ENCODE data around the gene ROBO4. TPM values are rescaled to one million over a fixed set of nuclear protein-coding genes. Genes with fewer than 3 reads are reported as not detected.

The ROBO4 gene
- total RNA-seq, 2 donors from 2014 or later = 18.9 to 43.3 TPM

- DNase-seq = no peak
- intact Hi-C loops (cut with DNase I) = loop anchor here in 1 of 2 donors (5.0 kb wide), 1 partner anchor 74 kb away; the partner anchor contains the start of gene CCDC15
- ATAC-seq = no peak
These were observed 19.5 kb downstream of the ROBO4 start for GRCh38 chr11:124877910-124878758.

- intact Hi-C loops (cut with DNase I) = loop anchor here in 1 of 2 donors (5.0 kb wide), 1 partner anchor 75 kb away; the partner anchor contains the start of gene CCDC15
- DNase-seq (no peak), ATAC-seq (no peak)
These were observed 20.1 kb downstream of the ROBO4 start for GRCh38 chr11:124877631-124877909.

- intact Hi-C loops (cut with DNase I) = loop anchor here in 1 of 2 donors (5.0 kb wide), 1 partner anchor 75 kb away; the partner anchor contains the start of gene CCDC15
- no peak for ATAC-seq
- no peak for DNase-seq
These were observed 20.6 kb downstream of the ROBO4 start for GRCh38 chr11:124876818-124877630.

- intact Hi-C loops (cut with DNase I) = loop anchor here in 1 of 2 donors (5.0 kb wide), 1 partner anchor 76 kb away; the partner anchor contains the start of gene CCDC15
- DNase-seq = peak; percentile 93
- peak; percentile 93 to 94 for ATAC-seq
These were observed 21.5 kb downstream of the ROBO4 start for GRCh38 chr11:124875943-124876817.

- intact Hi-C loops (cut with DNase I) = loop anchor here in 1 of 2 donors (5.0 kb wide), 1 partner anchor 77 kb away; the partner anchor contains the start of gene CCDC15
- DNase-seq (no peak), ATAC-seq (no peak)
These were observed 22.3 kb downstream of the ROBO4 start for GRCh38 chr11:124875401-124875800.

- intact Hi-C loops (cut with DNase I) = loop anchor here in 1 of 2 donors (5.0 kb wide), 1 partner anchor 78 kb away; the partner anchor contains the start of gene CCDC15
- no peak for ATAC-seq
- DNase-seq = no peak
These were observed 23.0 kb downstream of the ROBO4 start for GRCh38 chr11:124874571-124875255.

- DNase-seq (no peak), ATAC-seq (no peak)
- intact Hi-C loops (cut with DNase I) = no loop called here
These were observed 23.7 kb downstream of the ROBO4 start for GRCh38 chr11:124873951-124874350.

GRCh38 chr11:124872741-124873140 lies 24.9 kb downstream of the ROBO4 start:
- ATAC-seq = no peak
- intact Hi-C loops (cut with DNase I) = no loop called here
- no peak for DNase-seq

GRCh38 chr11:124872280-124872679 lies 25.4 kb downstream of the ROBO4 start:
- DNase-seq (no peak), ATAC-seq (no peak)
- intact Hi-C loops (cut with DNase I) = no loop called here

GRCh38 chr11:124870430-124870829 lies 27.2 kb downstream of the ROBO4 start:
- no peak for DNase-seq
- intact Hi-C loops (cut with DNase I) = no loop called here
- ATAC-seq = no peak

- intact Hi-C loops (cut with DNase I) = no loop called here
These were observed 27.7 kb downstream of the ROBO4 start for GRCh38 chr11:124869856-124870387.

GRCh38 chr11:124869331-124869730 lies 28.3 kb downstream of the ROBO4 start:
- ATAC-seq (no peak), DNase-seq (no peak)
- intact Hi-C loops (cut with DNase I) = no loop called here

More at GRCh38 chr11:124869856-124870387, 27.7 kb downstream of the ROBO4 start:
- no peak for DNase-seq
- ATAC-seq = no peak

- no peak for ATAC-seq
- no peak for DNase-seq
- intact Hi-C loops (cut with DNase I) = no loop called here
These were observed 29.1 kb downstream of the ROBO4 start for GRCh38 chr11:124868331-124869274.

GRCh38 chr11:124867700-124868099 lies 30.0 kb downstream of the ROBO4 start:
- DNase-seq (no peak), ATAC-seq (peak in 1 of 2 donors; percentile 35)
- intact Hi-C loops (cut with DNase I) = no loop called here

- intact Hi-C loops (cut with DNase I) = no loop called here
- DNase-seq (no peak), ATAC-seq (peak; percentile 32 to 50)
These were observed 31.5 kb downstream of the ROBO4 start for GRCh38 chr11:124865902-124866851.
